ENCODE data around the gene LOC128125822.

LOC128125822 gene

GRCh38 chr6:63556369-63556768 lies 15.9 kb upstream of the LOC128125822 start:
- Histone ChIP-seq H3K9me3 (ENCODE audit: low read depth) (no peaks in the 10 kb centered on the region), H3K4me2 (no peak overlapping the region), H2AFZ (no peak overlapping the region), H3K4me1 (ENCODE audit: insufficient read depth) (peaks cover 6% of the 10 kb centered on the region), H4K20me1 (ENCODE audit: insufficient read depth, poor library complexity, severe bottlenecking) (no peaks in the 10 kb centered on the region), H3K36me3 (replicated peaks; ENCODE audit: insufficient read depth, low read depth) (no peaks in the 10 kb centered on the region), H3K27me3 (no peaks in the 10 kb centered on the region), H3K9me2 (replicated peaks; ENCODE audit: insufficient read depth) (no peaks in the 10 kb centered on the region), H3K79me2 (no peaks in the 10 kb centered on the region), H3K27ac (no peak overlapping the region), H3K4me3 (no peak overlapping the region)
- WGBS (ENCODE audit: low lambda C conversion rate, missing lambda C conversion rate), result 84% methylated on average over 4 of the region's 4 CpGs
- DNase-seq (ENCODE audit: low spot score), result no peak
- TF ChIP-seq EZH2 (IDR thresholded peaks at IDR 0.05; ENCODE audit: borderline replicate concordance) (no peak), EZH2phosphoT487 (IDR thresholded peaks at IDR 0.05; ENCODE audit: low read depth, severe bottlenecking, unreplicated experiment) (no peak), CTCF (IDR thresholded peaks at IDR 0.05; ENCODE audit: poor library complexity) (no peak)

- no peaks in the 10 kb centered on the region for H3K79me2 ChIP-seq
- H3K27ac ChIP-seq, result no peak overlapping the region
- no peak overlapping the region for H2AFZ ChIP-seq
- DNase-seq (ENCODE audit: low spot score), result no peak
- H3K36me3 ChIP-seq (replicated peaks; ENCODE audit: insufficient read depth, low read depth), result no peaks in the 10 kb centered on the region
- H3K9me3 ChIP-seq (ENCODE audit: low read depth), result no peaks in the 10 kb centered on the region
- H3K27me3 ChIP-seq, result no peaks in the 10 kb centered on the region
- peaks cover 9% of the 10 kb centered on the region for H3K4me1 ChIP-seq (ENCODE audit: insufficient read depth)
- no peak for TF ChIP-seq CTCF (IDR thresholded peaks at IDR 0.05; ENCODE audit: poor library complexity)
- no peak for TF ChIP-seq EZH2phosphoT487 (IDR thresholded peaks at IDR 0.05; ENCODE audit: low read depth, severe bottlenecking, unreplicated experiment)
- no peak overlapping the region for H3K4me2 ChIP-seq
- no peaks in the 10 kb centered on the region for H4K20me1 ChIP-seq (ENCODE audit: insufficient read depth, poor library complexity, severe bottlenecking)
- no peak overlapping the region for H3K4me3 ChIP-seq
- H3K9me2 ChIP-seq (replicated peaks; ENCODE audit: insufficient read depth), result no peaks in the 10 kb centered on the region
Observed at GRCh38 chr6:63558278-63558677, 14.0 kb upstream of the LOC128125822 start.

GRCh38 chr6:63560801-63561287 lies 11.4 kb upstream of the LOC128125822 start:
- H3K4me2 ChIP-seq, result no peak overlapping the region
- H3K27ac ChIP-seq, result peak overlapping the region; percentile 58
- no peaks in the 10 kb centered on the region for H3K27me3 ChIP-seq
- no peak overlapping the region for H3K4me3 ChIP-seq
- H2AFZ ChIP-seq, result no peak overlapping the region
- DNase-seq (ENCODE audit: low spot score), result no peak
- H3K79me2 ChIP-seq, result no peaks in the 10 kb centered on the region
- 35% methylated on average over 1 of the region's 1 CpG for WGBS (ENCODE audit: low lambda C conversion rate, missing lambda C conversion rate)
- H4K20me1 ChIP-seq (ENCODE audit: insufficient read depth, poor library complexity, severe bottlenecking), result no peaks in the 10 kb centered on the region
- H3K36me3 ChIP-seq (replicated peaks; ENCODE audit: insufficient read depth, low read depth), result no peaks in the 10 kb centered on the region
- no peaks in the 10 kb centered on the region for H3K9me2 ChIP-seq (replicated peaks; ENCODE audit: insufficient read depth)
- H3K4me1 ChIP-seq (ENCODE audit: insufficient read depth), result peaks cover 21% of the 10 kb centered on the region
- TF ChIP-seq CTCF (IDR thresholded peaks at IDR 0.05; ENCODE audit: poor library complexity) (no peak), EZH2phosphoT487 (IDR thresholded peaks at IDR 0.05; ENCODE audit: low read depth, severe bottlenecking, unreplicated experiment) (no peak), EZH2 (IDR thresholded peaks at IDR 0.05; ENCODE audit: borderline replicate concordance) (no peak)
- H3K9me3 ChIP-seq (ENCODE audit: low read depth), result no peaks in the 10 kb centered on the region

- Histone ChIP-seq H3K4me3 (no peak overlapping the region), H3K9me2 (replicated peaks; ENCODE audit: insufficient read depth) (no peaks in the 10 kb centered on the region), H3K4me1 (ENCODE audit: insufficient read depth) (peaks cover 25% of the 10 kb centered on the region), H2AFZ (no peak overlapping the region), H3K36me3 (replicated peaks; ENCODE audit: insufficient read depth, low read depth) (no peaks in the 10 kb centered on the region), H3K27ac (peak overlapping the region; percentile 15), H4K20me1 (ENCODE audit: insufficient read depth, poor library complexity, severe bottlenecking) (no peaks in the 10 kb centered on the region), H3K9me3 (ENCODE audit: low read depth) (no peaks in the 10 kb centered on the region), H3K4me2 (no peak overlapping the region), H3K79me2 (no peaks in the 10 kb centered on the region), H3K27me3 (no peaks in the 10 kb centered on the region)
- TF ChIP-seq EZH2phosphoT487 (IDR thresholded peaks at IDR 0.05; ENCODE audit: low read depth, severe bottlenecking, unreplicated experiment) (no peak), EZH2 (IDR thresholded peaks at IDR 0.05; ENCODE audit: borderline replicate concordance) (no peak), CTCF (IDR thresholded peaks at IDR 0.05; ENCODE audit: poor library complexity) (no peak)
- DNase-seq (ENCODE audit: low spot score), result no peak
- 50% methylated on average over 2 of the region's 2 CpGs for WGBS (ENCODE audit: low lambda C conversion rate, missing lambda C conversion rate)
Observed at GRCh38 chr6:63561288-63561687, 11.0 kb upstream of the LOC128125822 start.
